K562 treated with DMSO at 1 percent for 48 hours (cell line): ENCODE measurements around the gene PRR5L. TPM values are rescaled to one million over a fixed set of nuclear protein-coding genes. Genes with fewer than 3 reads are reported as not detected.

Experiments used
- total RNA-seq: library from RNA; unstranded; fragments of 300-600 nt; gene quantifications from 2 replicates; pipeline ENCODE4 v1.2.3, GENCODE V29; 2022; ENCODE audit warnings: low replicate concordance; ENCODE audit errors: extremely low read depth

Gene PRR5L, protein sequence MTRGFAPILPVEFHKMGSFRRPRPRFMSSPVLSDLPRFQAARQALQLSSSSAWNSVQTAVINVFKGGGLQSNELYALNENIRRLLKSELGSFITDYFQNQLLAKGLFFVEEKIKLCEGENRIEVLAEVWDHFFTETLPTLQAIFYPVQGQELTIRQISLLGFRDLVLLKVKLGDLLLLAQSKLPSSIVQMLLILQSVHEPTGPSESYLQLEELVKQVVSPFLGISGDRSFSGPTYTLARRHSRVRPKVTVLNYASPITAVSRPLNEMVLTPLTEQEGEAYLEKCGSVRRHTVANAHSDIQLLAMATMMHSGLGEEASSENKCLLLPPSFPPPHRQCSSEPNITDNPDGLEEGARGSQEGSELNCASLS
- not detected in 2 replicates for total RNA-seq

GRCh38 chr11:36295926-36296325 lies at the start of gene PRR5L:
Gene PRR5L, plus strand, starts transcription at chr11:36296288. Its CDS starts 104,834 bp downstream, at chr11:36401122.

GRCh38 chr11:36289226-36289852 lies 6.7 kb upstream of the PRR5L start, which contains the start of gene COMMD9:
Gene COMMD9, minus strand, starts transcription at chr11:36289424. Its CDS starts 12 bp downstream, at chr11:36289412.

DNA sequence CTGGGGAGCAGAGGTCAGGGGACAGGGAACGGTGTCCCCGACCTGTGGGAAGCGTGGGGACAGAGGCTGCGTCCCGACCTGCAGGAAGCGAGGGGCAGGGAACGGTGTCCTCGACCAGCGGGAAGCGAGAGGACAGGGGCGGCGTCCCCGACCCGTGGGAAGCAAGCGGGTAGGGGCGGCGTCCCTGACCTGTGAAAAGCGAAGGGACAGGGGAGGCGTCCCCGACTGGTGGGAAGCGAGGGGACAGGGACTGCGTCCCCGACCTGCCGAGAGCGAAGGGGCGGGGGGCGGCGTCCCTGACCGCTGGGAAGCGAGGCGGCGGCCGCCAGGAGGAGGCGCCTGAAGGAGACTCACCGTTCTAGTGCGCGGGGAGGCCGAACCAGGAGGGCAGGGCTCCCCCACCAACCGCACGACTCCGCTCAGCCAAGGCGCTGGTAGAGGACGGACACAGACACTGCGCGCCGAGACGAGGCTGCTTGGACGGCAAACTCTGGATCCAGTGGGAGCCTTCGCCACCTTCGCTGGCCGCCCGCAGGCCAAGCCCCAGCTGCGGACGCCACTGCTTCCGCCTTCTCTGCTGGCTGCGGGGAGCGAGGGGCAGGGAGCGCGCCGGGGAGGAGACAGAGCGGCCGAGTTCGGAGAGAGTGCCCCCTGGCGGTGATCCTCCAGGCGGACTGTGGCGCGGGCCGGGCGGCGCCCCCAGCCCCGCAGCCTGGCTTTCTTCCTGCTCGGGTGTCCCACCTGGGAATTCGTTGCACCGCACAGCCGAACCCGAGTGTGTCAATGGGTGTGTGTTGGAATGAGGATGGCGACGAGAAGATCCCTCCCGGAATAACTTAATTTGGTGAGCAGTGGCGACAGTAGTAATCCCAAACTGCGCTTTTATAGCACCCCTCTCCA lies 213.9 kb downstream of the PRR5L start, which contains the start of gene TRAF6:
Gene TRAF6, minus strand, starts transcription at position 579 of the 900 bp plus-strand sequence. CDS start 8,757 bp downstream, outside the sequence.

Other genes with a start within 250 kb of the PRR5L start
- gene COMMD9, start 6.9 kb upstream of the PRR5L start, total RNA-seq = not detected in 2 replicates
- not detected in 2 replicates for gene TRAF6, start 214.0 kb downstream of the PRR5L start, total RNA-seq